Keratinocyte (primary cell): ENCODE data around the gene ATP8A2. TPM values are rescaled to one million over a fixed set of nuclear protein-coding genes. Genes with fewer than 3 reads are reported as not detected.

Source experiments
- DNase-seq: peaks from one replicate; pipeline ENCODE4 v3.0.0-alpha.2; 2011; ENCODE audit warnings: low read depth, missing footprints, low spot score
- FAIRE-seq: peaks from 2 replicates; lab custom pipeline; 2011; peaks lifted over from hg19 to GRCh38; lab: Jason Lieb, UNC
- H2AFZ ChIP-seq: 2 replicates; pipeline ENCODE4 v1.6.0; 2012; ENCODE audit warnings: low read length, control low read depth, inconsistent platforms; ENCODE audit not compliant: control insufficient read depth
- H3K27ac ChIP-seq: 2 replicates; pipeline ENCODE4 v1.5.1; 2011; ENCODE audit warnings: low read length; ENCODE audit not compliant: control insufficient read depth, insufficient read depth
- H3K27me3 ChIP-seq: 3 replicates; pipeline ENCODE4 v1.6.0; 2011; ENCODE audit warnings: low read length; ENCODE audit not compliant: control insufficient read depth, insufficient read depth; ENCODE audit errors: extremely low read depth
- H3K36me3 ChIP-seq, 2 experiments: 2 replicates in 1 of 2; 3 replicates in 1 of 2; pipeline ENCODE4 v1.5.1; 2011; ENCODE audit warnings: low read length in 2 of 2, mild to moderate bottlenecking in 1 of 2; ENCODE audit not compliant: control insufficient read depth in 2 of 2, insufficient read depth in 2 of 2; ENCODE audit errors: extremely low read depth in 1 of 2
- H3K4me1 ChIP-seq: 3 replicates; pipeline ENCODE4 v1.5.1; 2011; ENCODE audit warnings: low read length; ENCODE audit not compliant: control insufficient read depth, insufficient read depth; ENCODE audit errors: extremely low read depth
- H3K4me2 ChIP-seq: 3 replicates; pipeline ENCODE4 v1.6.0; 2011; ENCODE audit warnings: low read depth, low read length; ENCODE audit not compliant: control insufficient read depth, insufficient read depth; ENCODE audit errors: extremely low read depth
- H3K4me3 ChIP-seq, 3 experiments: fragments of 200-600 bp in 1 of 3; sonication (generic) in 1 of 3; 2 replicates in 2 of 3; 3 replicates in 1 of 3; pipeline ENCODE4 v1.5.1; 2011 to 2016; ENCODE audit warnings: low read length in 3 of 3, mild to moderate bottlenecking in 3 of 3, control low read depth in 2 of 3, inconsistent platforms in 1 of 3, low read depth in 1 of 3, mixed read lengths in 1 of 3, mixed run types in 1 of 3, moderate library complexity in 1 of 3; ENCODE audit not compliant: control insufficient read depth in 2 of 3, insufficient read depth in 2 of 3; ENCODE audit errors: extremely low read depth in 1 of 3
- H3K79me2 ChIP-seq: 2 replicates; pipeline ENCODE4 v1.6.0; 2012; ENCODE audit warnings: low read length; ENCODE audit not compliant: control insufficient read depth, insufficient read depth
- H3K9ac ChIP-seq: 3 replicates; pipeline ENCODE4 v1.6.0; 2011; ENCODE audit warnings: low read length; ENCODE audit not compliant: control insufficient read depth, insufficient read depth; ENCODE audit errors: extremely low read depth
- H3K9me1 ChIP-seq: 3 replicates; pipeline ENCODE4 v1.6.0; 2011; ENCODE audit warnings: low read length; ENCODE audit not compliant: control insufficient read depth, insufficient read depth; ENCODE audit errors: extremely low read depth
- H3K9me3 ChIP-seq: 2 replicates; pipeline ENCODE4 v1.5.1; 2012; ENCODE audit warnings: low read depth, low read length; ENCODE audit not compliant: control insufficient read depth
- H4K20me1 ChIP-seq: 3 replicates; pipeline ENCODE4 v1.6.0; 2011; ENCODE audit warnings: low read length; ENCODE audit not compliant: control insufficient read depth, insufficient read depth; ENCODE audit errors: extremely low read depth
- CTCF ChIP-seq, 3 experiments: IDR thresholded peaks in 1 of 3; conservative IDR thresholded peaks in 1 of 3; optimal IDR thresholded peaks in 1 of 3; 2 replicates in 2 of 3; 3 replicates in 1 of 3; pipeline versions ENCODE3 to v1.5.1; 2011; ENCODE audit warnings: low read length in 3 of 3, mild to moderate bottlenecking in 3 of 3, moderate library complexity in 2 of 3, control low read depth in 1 of 3, inconsistent platforms in 1 of 3; ENCODE audit not compliant: insufficient read depth in 2 of 3; ENCODE audit errors: extremely low read depth in 1 of 3
- EZH2 ChIP-seq: IDR thresholded peaks from one replicate; pipeline ENCODE4 v1.6.1; 2012; ENCODE audit warnings: inconsistent platforms, mild to moderate bottlenecking, low read length, moderate library complexity
- dilution Hi-C: fragments of 300-500 bp; cut with MboI; formaldehyde crosslinking; loops from one replicate; pipeline ENCODE4 v1.7.0; 2020; ENCODE audit warnings: low sequenced_read_pairs; ENCODE audit not compliant: extremely low pct_ligation_motif_present
- polyA plus RNA-seq, 5 experiments: library from polyadenylated mRNA; depleted of rRNA in 3 of 5; stranded (reverse) in 3 of 5; stranded (forward) in 1 of 5; unstranded in 1 of 5; fragments of >200 nt; gene quantifications; 1 replicate in 1 of 5; 2 replicates in 3 of 5; 3 replicates in 1 of 5; pipeline versions ENCODE4 v1.2.1 to v1.2.3, GENCODE V29; 2011 to 2012; ENCODE audit warnings: missing spikeins in 2 of 5, low read depth in 1 of 5, low replicate concordance in 1 of 5

The ATP8A2 gene
- polyA plus RNA-seq, 1 donor (not counting 4 experiments of a cell fraction or from before 2014, with no cell fraction given), result 0.16 TPM

- Histone ChIP-seq H3K4me3 (no peak overlapping the region), H3K36me3 (no peaks in the 10 kb centered on the region), H3K4me2 (no peak overlapping the region), H4K20me1 (no peaks in the 10 kb centered on the region), H2AFZ (no peak overlapping the region), H3K9me3 (peaks cover 2% of the 10 kb centered on the region), H3K9ac (no peak overlapping the region), H3K9me1 (no peaks in the 10 kb centered on the region), H3K27ac (no peak overlapping the region), H3K4me1 (no peaks in the 10 kb centered on the region), H3K79me2 (no peaks in the 10 kb centered on the region), H3K27me3 (no peaks in the 10 kb centered on the region)
- FAIRE-seq, result no peak
- no peak for DNase-seq
- TF ChIP-seq EZH2 (no peak), CTCF (optimal IDR thresholded peaks at IDR 0.05 in 1 of 3, IDR thresholded peaks at IDR 0.05 in 1 of 3, conservative IDR thresholded peaks at IDR 0.05 in 1 of 3; ENCODE audit: extremely low read depth in 1 of 3, insufficient read depth in 2 of 3, low read length in 3 of 3) (no peak)
- dilution Hi-C loops, result no loop called here
Observed at GRCh38 chr13:25673711-25674110, 301.9 kb downstream of the ATP8A2 start.

- Histone ChIP-seq H3K9ac (no peak overlapping the region), H3K9me1 (no peaks in the 10 kb centered on the region), H2AFZ (no peak overlapping the region), H3K4me1 (no peaks in the 10 kb centered on the region), H3K4me3 (no peak overlapping the region), H3K27ac (no peak overlapping the region), H4K20me1 (no peaks in the 10 kb centered on the region), H3K79me2 (no peaks in the 10 kb centered on the region), H3K4me2 (no peak overlapping the region), H3K36me3 (no peaks in the 10 kb centered on the region), H3K27me3 (no peaks in the 10 kb centered on the region), H3K9me3 (peaks cover 2% of the 10 kb centered on the region)
- FAIRE-seq, result no peak
- dilution Hi-C loops, result no loop called here
- no peak for DNase-seq
- TF ChIP-seq CTCF (optimal IDR thresholded peaks at IDR 0.05 in 1 of 3, IDR thresholded peaks at IDR 0.05 in 1 of 3, conservative IDR thresholded peaks at IDR 0.05 in 1 of 3; ENCODE audit: extremely low read depth in 1 of 3, insufficient read depth in 2 of 3, low read length in 3 of 3), result no peak
- TF ChIP-seq EZH2, result no peak
Observed at GRCh38 chr13:25674371-25674770, 302.6 kb downstream of the ATP8A2 start.
